GM18858 (cell line): Measurements from ENCODE around the gene CTNNBL1.
"Not testable (repeated sequence)": the region's sequence is repeated elsewhere in the genome, so short reads cannot be mapped to it uniquely, and the experiment has no call there.

Experiments
- ATAC-seq: cut with Tn5 transposase; IDR thresholded peaks from one replicate; pipeline ENCODE4 v1.9.1; 2021; ENCODE audit not compliant: unreplicated experiment

The CTNNBL1 gene

GRCh38 chr20:37677969-37678861, 15.6 kb upstream of the CTNNBL1 start:
- ATAC-seq: no peak

GRCh38 chr20:37679751-37680150, 14.1 kb upstream of the CTNNBL1 start:
- not testable (repeated sequence) for ATAC-seq

GRCh38 chr20:37680420-37680819, 13.4 kb upstream of the CTNNBL1 start:
- no peak for ATAC-seq

- ATAC-seq: no peak
Measured at GRCh38 chr20:37681384-37682112, 12.3 kb upstream of the CTNNBL1 start.

GRCh38 chr20:37683146-37683545, 10.7 kb upstream of the CTNNBL1 start:
- not testable (repeated sequence) for ATAC-seq

GRCh38 chr20:37686762-37687477, 6.9 kb upstream of the CTNNBL1 start:
- ATAC-seq: no peak

- ATAC-seq: no peak
Measured at GRCh38 chr20:37687478-37687805, 6.4 kb upstream of the CTNNBL1 start.

GRCh38 chr20:37688093-37688492, 5.7 kb upstream of the CTNNBL1 start:
- ATAC-seq: no peak

- no peak for ATAC-seq
Measured at GRCh38 chr20:37690626-37691369, 3.0 kb upstream of the CTNNBL1 start.

- ATAC-seq: no peak
Measured at GRCh38 chr20:37692459-37693166, 1.2 kb upstream of the CTNNBL1 start.

GRCh38 chr20:37693242-37693634, 592 bp upstream of the CTNNBL1 start:
- ATAC-seq: no peak

- ATAC-seq: no peak
Measured at GRCh38 chr20:37695684-37696342, 2.0 kb downstream of the CTNNBL1 start.

- ATAC-seq: peak; percentile 72
Measured at GRCh38 chr20:37697314-37697713, 3.5 kb downstream of the CTNNBL1 start.

- ATAC-seq: no peak
Measured at GRCh38 chr20:37699202-37699601, 5.4 kb downstream of the CTNNBL1 start.

- ATAC-seq: no peak
Measured at GRCh38 chr20:37700301-37700700, 6.5 kb downstream of the CTNNBL1 start.

GRCh38 chr20:37701676-37702075, 7.8 kb downstream of the CTNNBL1 start:
- ATAC-seq: not testable (repeated sequence)

- no peak for ATAC-seq
Measured at GRCh38 chr20:37702403-37703034, 8.7 kb downstream of the CTNNBL1 start.

GRCh38 chr20:37703035-37703845, 9.4 kb downstream of the CTNNBL1 start:
- ATAC-seq: no peak
